Endothelial cell of umbilical vein (primary cell): Measurements from ENCODE around the gene CRLF1. TPM values are rescaled to one million over a fixed set of nuclear protein-coding genes. Genes with fewer than 3 reads are reported as not detected.

Experiments used
- BruUV-seq: library from RNA; stranded (reverse); fragments of 400-500 nt; replicated peaks from 2 replicates; lab custom pipeline; 2021; lab: Mats Ljungman, UMichigan
- CTCF ChIA-PET: fragments of 300-600, 350-600 bp; sonication (Branson Sonifier 250); formaldehyde crosslinking; loops from one replicate; lab custom pipeline; 2021; ENCODE audit warnings: antibody characterized with exemption, inconsistent platforms; lab: Charles Lee
- POLR2A ChIA-PET: fragments of 300-600, 350-600 bp; sonication (Branson Sonifier 250); formaldehyde crosslinking; loops from one replicate; lab custom pipeline; 2021; ENCODE audit warnings: antibody characterized with exemption, inconsistent platforms; lab: Charles Lee
- DNase-seq: peaks from one replicate; pipeline ENCODE4 v3.0.0-alpha.2; 2011; ENCODE audit warnings: low read depth, low spot score
- FAIRE-seq: peaks from 2 replicates; lab custom pipeline; 2011; peaks lifted over from hg19 to GRCh38; lab: Jason Lieb, UNC
- H2AFZ ChIP-seq: 2 replicates; pipeline ENCODE4 v1.6.0; 2012; ENCODE audit warnings: low read depth, low read length, control low read depth, inconsistent platforms
- H3K27ac ChIP-seq: 2 replicates; pipeline ENCODE4 v1.5.1; 2011; ENCODE audit warnings: low read depth, mild to moderate bottlenecking, control low read depth, low read length, moderate library complexity; ENCODE audit not compliant: insufficient read depth
- H3K27me3 ChIP-seq, 2 experiments: 2 replicates each; pipeline versions ENCODE4 v1.6.0 to v1.6.1; 2011; ENCODE audit warnings: low read length in 2 of 2, mixed read lengths in 1 of 2; ENCODE audit not compliant: control insufficient read depth in 2 of 2, insufficient read depth in 2 of 2
- H3K36me3 ChIP-seq, 2 experiments: 2 replicates in 1 of 2; 3 replicates in 1 of 2; pipeline ENCODE4 v1.5.1; 2011; ENCODE audit warnings: low read length in 2 of 2, mild to moderate bottlenecking in 1 of 2, moderate library complexity in 1 of 2; ENCODE audit not compliant: control insufficient read depth in 2 of 2, insufficient read depth in 2 of 2; ENCODE audit errors: extremely low read depth in 1 of 2
- H3K4me1 ChIP-seq: 3 replicates; pipeline ENCODE4 v1.5.1; 2011; ENCODE audit warnings: mild to moderate bottlenecking, low read length; ENCODE audit not compliant: control insufficient read depth, insufficient read depth; ENCODE audit errors: extremely low read depth
- H3K4me2 ChIP-seq: 2 replicates; pipeline ENCODE4 v1.6.1; 2011; ENCODE audit warnings: low read length, control low read depth, mixed read lengths; ENCODE audit not compliant: insufficient read depth
- H3K4me3 ChIP-seq, 3 experiments: fragments of 200-600 bp in 1 of 3; sonication (generic), shearing (Covaris generic) in 1 of 3; replicated peaks in 1 of 3; 2 replicates each; pipeline ENCODE4 v1.5.1; 2011 to 2016; ENCODE audit warnings: control low read depth in 3 of 3, low read length in 3 of 3, mild to moderate bottlenecking in 2 of 3, inconsistent platforms in 1 of 3, low read depth in 1 of 3, moderate library complexity in 1 of 3; ENCODE audit not compliant: insufficient read depth in 1 of 3
- H3K79me2 ChIP-seq: 2 replicates; pipeline ENCODE4 v1.6.0; 2012; ENCODE audit warnings: low read length, inconsistent platforms; ENCODE audit not compliant: control insufficient read depth, insufficient read depth
- H3K9ac ChIP-seq: replicated peaks from 2 replicates; pipeline ENCODE3; 2011; ENCODE audit warnings: low read length, control low read depth; ENCODE audit not compliant: insufficient read depth; ENCODE audit errors: extremely low read depth
- H3K9me1 ChIP-seq: replicated peaks from 3 replicates; pipeline ENCODE4 v1.6.0; 2011; ENCODE audit warnings: mild to moderate bottlenecking, low read length; ENCODE audit not compliant: control insufficient read depth, insufficient read depth; ENCODE audit errors: extremely low read depth
- H3K9me3 ChIP-seq: replicated peaks from 2 replicates; pipeline ENCODE4 v1.5.1; 2012; ENCODE audit warnings: low read length, inconsistent platforms; ENCODE audit not compliant: control insufficient read depth, insufficient read depth
- H4K20me1 ChIP-seq: replicated peaks from 2 replicates; pipeline ENCODE3; 2011; ENCODE audit warnings: mild to moderate bottlenecking, low read length; ENCODE audit not compliant: control insufficient read depth, insufficient read depth; ENCODE audit errors: extremely low read depth
- CTCF ChIP-seq, 2 donors: IDR thresholded peaks; 1 replicate in 1 of 2; 2 replicates in 1 of 2; pipeline ENCODE4 v1.5.1; 2011; ENCODE audit warnings: low read length in 2 of 2, mild to moderate bottlenecking in 2 of 2, moderate library complexity in 2 of 2, control low read depth in 1 of 2, inconsistent platforms in 1 of 2, low read depth in 1 of 2; ENCODE audit not compliant: insufficient read depth in 1 of 2; ENCODE audit errors: extremely low read depth in 1 of 2
- EZH2 ChIP-seq: IDR thresholded peaks from 2 replicates; pipeline ENCODE4 v1.6.1; 2012; ENCODE audit warnings: borderline replicate concordance, low read depth, mild to moderate bottlenecking, moderate library complexity, low read length, inconsistent platforms; ENCODE audit not compliant: severe bottlenecking
- FOS ChIP-seq: IDR thresholded peaks from 2 replicates; pipeline ENCODE4 v1.6.1; 2011; ENCODE audit warnings: mild to moderate bottlenecking, low read length, moderate library complexity, borderline replicate concordance; ENCODE audit not compliant: insufficient read depth
- GATA2 ChIP-seq: IDR thresholded peaks from 2 replicates; pipeline ENCODE4 v1.7.0; 2011; ENCODE audit warnings: low read depth, mild to moderate bottlenecking, moderate library complexity, mixed read lengths, low read length; ENCODE audit not compliant: insufficient read length, insufficient read depth
- JUN ChIP-seq: IDR thresholded peaks from 2 replicates; pipeline ENCODE4 v1.6.1; 2011; ENCODE audit warnings: borderline replicate concordance, low read depth; ENCODE audit not compliant: insufficient read length, insufficient read depth
- MAX ChIP-seq: IDR thresholded peaks from 2 replicates; pipeline ENCODE4 v1.6.1; 2011; ENCODE audit not compliant: insufficient read depth, insufficient read length
- MYC ChIP-seq: IDR thresholded peaks from one replicate; pipeline ENCODE4 v1.6.1; 2011; ENCODE audit warnings: mild to moderate bottlenecking, low read depth, low read length
- POLR2A ChIP-seq: IDR thresholded peaks from 2 replicates; pipeline ENCODE4 v1.6.1; 2012; ENCODE audit warnings: low read depth, mild to moderate bottlenecking, control low read depth, low read length
- POLR2AphosphoS5 ChIP-seq: IDR thresholded peaks from 2 replicates; pipeline ENCODE4 v1.6.1; 2012; ENCODE audit warnings: low read depth, mild to moderate bottlenecking, control low read depth, low read length, moderate library complexity; ENCODE audit not compliant: insufficient read depth
- dilution Hi-C: fragments of 300-500 bp; cut with MboI; formaldehyde crosslinking; loops from one replicate; pipeline ENCODE4 v1.15.0; 2019; ENCODE audit warnings: low sequenced_read_pairs; ENCODE audit not compliant: extremely low pct_ligation_motif_present
- intact Hi-C: fragments of 100-400 bp; cut with micrococcal nuclease; formaldehyde crosslinking; loops from one replicate; pipeline ENCODE4 v1.10.0; 2022
- polyA plus RNA-seq, 4 experiments: library from polyadenylated mRNA; depleted of rRNA in 3 of 4; stranded (reverse) in 3 of 4; unstranded in 1 of 4; fragments of >200 nt; gene quantifications; 2 replicates each; pipeline versions ENCODE4 v1.2.1 to v1.2.3, GENCODE V29; 2011 to 2012; ENCODE audit warnings: missing spikeins in 1 of 4
- total RNA-seq: library from RNA; stranded (reverse); gene quantifications from 2 replicates; pipeline ENCODE4 v1.2.3, GENCODE V29; 2021

CRLF1 gene
- total and polyA plus RNA-seq, 2 donors (not counting 3 experiments of a cell fraction or from before 2014, with no cell fraction given) = 0.18 TPM; not detected in 1

GRCh38 chr19:18646535-18647370 is 40.2 kb upstream of the CRLF1 start:
- CTCF ChIA-PET = interaction anchor here (1.0 kb wide), 1 partner anchor 29 kb away, joined by 4 read pairs; no protein-coding TSS in a partner anchor
- no peak for FAIRE-seq
- no peaks in the 10 kb centered on the region for H3K9me1 ChIP-seq
- H3K4me2 ChIP-seq = no peak overlapping the region
- no peak for DNase-seq
- peaks cover 30% of the 10 kb centered on the region for H3K4me1 ChIP-seq
- H3K79me2 ChIP-seq = no peaks in the 10 kb centered on the region
- dilution Hi-C loops = no loop called here
- no peak overlapping the region for H3K9ac ChIP-seq
- no peaks in the 10 kb centered on the region for H4K20me1 ChIP-seq
- TF ChIP-seq GATA2 (no peak), POLR2A (no peak), FOS (no peak), MYC (no peak), MAX (no peak), POLR2AphosphoS5 (no peak), CTCF (IDR thresholded peaks at IDR 0.05; ENCODE audit: extremely low read depth in 1 of 2, insufficient read depth in 1 of 2, low read depth in 1 of 2, low read length in 2 of 2) (no peak), EZH2 (no peak), JUN (no peak)
- no peaks in the 10 kb centered on the region for H3K36me3 ChIP-seq
- H3K4me3 ChIP-seq = no peak overlapping the region
- BruUV-seq = no TSS peak
- H3K27ac ChIP-seq = no peak overlapping the region
- H3K9me3 ChIP-seq = no peaks in the 10 kb centered on the region
- no peaks in the 10 kb centered on the region for H3K27me3 ChIP-seq
- H2AFZ ChIP-seq = no peak overlapping the region
- POLR2A ChIA-PET = no interaction called here
- intact Hi-C loops = loop anchor here (5.0 kb wide), 1 partner anchor 44 kb away; no protein-coding TSS in a partner anchor
